Measurements from ENCODE around the gene LIF.

Gene LIF

GRCh38 chr22:30244066-30244465 is 2.5 kb downstream of the LIF start:
- Histone ChIP-seq H3K27me3 (ENCODE audit: control insufficient read depth in 2 of 2, insufficient read depth in 2 of 2, low read length in 2 of 2) (no peaks in the 10 kb centered on the region), H3K9me3 (ENCODE audit: control insufficient read depth in 2 of 2, low read length in 2 of 2) (no peaks in the 10 kb centered on the region), H3K27ac (ENCODE audit: low read depth in 2 of 2, low read length in 2 of 2) (peak overlapping the region; percentile 17 to 25)

GRCh38 chr22:30243661-30244060 is 2.9 kb downstream of the LIF start:
- H3K4me3 ChIP-seq (ENCODE audit: low read length in 2 of 2) = no peak overlapping the region
- peak overlapping the region; percentile 17 to 25 for H3K27ac ChIP-seq (ENCODE audit: low read depth in 2 of 2, low read length in 2 of 2)
- H3K36me3 ChIP-seq (ENCODE audit: control insufficient read depth in 2 of 2, insufficient read depth in 2 of 2, low read length in 2 of 2) = peaks cover 7 to 11% of the 10 kb centered on the region in 2 donors
- no peaks in the 10 kb centered on the region for H3K9me3 ChIP-seq (ENCODE audit: control insufficient read depth in 2 of 2, low read length in 2 of 2)
- peaks cover 16 to 24% of the 10 kb centered on the region in 2 donors for H3K4me1 ChIP-seq (ENCODE audit: control insufficient read depth in 2 of 2, insufficient read depth in 2 of 2, low read length in 2 of 2)
- H3K9ac ChIP-seq (ENCODE audit: low read depth in 1 of 2, low read length in 2 of 2) = no peak overlapping the region
- H3K27me3 ChIP-seq (ENCODE audit: control insufficient read depth in 2 of 2, insufficient read depth in 2 of 2, low read length in 2 of 2) = no peaks in the 10 kb centered on the region

More at GRCh38 chr22:30244066-30244465, 2.5 kb downstream of the LIF start:
- H3K36me3 ChIP-seq (ENCODE audit: control insufficient read depth in 2 of 2, insufficient read depth in 2 of 2, low read length in 2 of 2) = peaks cover 7 to 11% of the 10 kb centered on the region in 2 donors
- H3K9ac ChIP-seq (ENCODE audit: low read depth in 1 of 2, low read length in 2 of 2) = no peak overlapping the region
- peaks cover 16 to 25% of the 10 kb centered on the region in 2 donors for H3K4me1 ChIP-seq (ENCODE audit: control insufficient read depth in 2 of 2, insufficient read depth in 2 of 2, low read length in 2 of 2)
- H3K4me3 ChIP-seq (ENCODE audit: low read length in 2 of 2) = no peak overlapping the region

GRCh38 chr22:30241576-30242371 is 4.8 kb downstream of the LIF start:
- no peak overlapping the region for H3K4me3 ChIP-seq (ENCODE audit: low read length in 2 of 2)
- H3K36me3 ChIP-seq (ENCODE audit: control insufficient read depth in 2 of 2, insufficient read depth in 2 of 2, low read length in 2 of 2) = peaks cover 7 to 11% of the 10 kb centered on the region in 2 donors
- H3K9ac ChIP-seq (ENCODE audit: low read depth in 1 of 2, low read length in 2 of 2) = no peak overlapping the region
- no peak overlapping the region for H3K27ac ChIP-seq (ENCODE audit: low read depth in 2 of 2, low read length in 2 of 2)
- H3K27me3 ChIP-seq (ENCODE audit: control insufficient read depth in 2 of 2, insufficient read depth in 2 of 2, low read length in 2 of 2) = no peaks in the 10 kb centered on the region
- no peaks in the 10 kb centered on the region for H3K9me3 ChIP-seq (ENCODE audit: control insufficient read depth in 2 of 2, low read length in 2 of 2)
- H3K4me1 ChIP-seq (ENCODE audit: control insufficient read depth in 2 of 2, insufficient read depth in 2 of 2, low read length in 2 of 2) = peaks cover 4 to 9% of the 10 kb centered on the region in 2 donors

- Histone ChIP-seq H3K27ac (ENCODE audit: low read depth in 2 of 2, low read length in 2 of 2) (no peak overlapping the region), H3K9me3 (ENCODE audit: control insufficient read depth in 2 of 2, low read length in 2 of 2) (no peaks in the 10 kb centered on the region), H3K4me1 (ENCODE audit: control insufficient read depth in 2 of 2, insufficient read depth in 2 of 2, low read length in 2 of 2) (peaks cover 4 to 6% of the 10 kb centered on the region in 2 donors), H3K36me3 (ENCODE audit: control insufficient read depth in 2 of 2, insufficient read depth in 2 of 2, low read length in 2 of 2) (peaks cover 7 to 11% of the 10 kb centered on the region in 2 donors), H3K9ac (ENCODE audit: low read depth in 1 of 2, low read length in 2 of 2) (no peak overlapping the region), H3K27me3 (ENCODE audit: control insufficient read depth in 2 of 2, insufficient read depth in 2 of 2, low read length in 2 of 2) (no peaks in the 10 kb centered on the region), H3K4me3 (ENCODE audit: low read length in 2 of 2) (no peak overlapping the region)
Measured at GRCh38 chr22:30240541-30241417, 5.8 kb downstream of the LIF start.

- Histone ChIP-seq H3K27ac (ENCODE audit: low read depth in 2 of 2, low read length in 2 of 2) (no peak overlapping the region), H3K9me3 (ENCODE audit: control insufficient read depth in 2 of 2, low read length in 2 of 2) (no peaks in the 10 kb centered on the region), H3K36me3 (ENCODE audit: control insufficient read depth in 2 of 2, insufficient read depth in 2 of 2, low read length in 2 of 2) (peaks cover 7 to 11% of the 10 kb centered on the region in 2 donors), H3K27me3 (ENCODE audit: control insufficient read depth in 2 of 2, insufficient read depth in 2 of 2, low read length in 2 of 2) (no peaks in the 10 kb centered on the region), H3K4me1 (ENCODE audit: control insufficient read depth in 2 of 2, insufficient read depth in 2 of 2, low read length in 2 of 2) (peaks cover 4 to 6% of the 10 kb centered on the region in 2 donors), H3K9ac (ENCODE audit: low read depth in 1 of 2, low read length in 2 of 2) (no peak overlapping the region), H3K4me3 (ENCODE audit: low read length in 2 of 2) (no peak overlapping the region)
Measured at GRCh38 chr22:30239488-30240405, 6.8 kb downstream of the LIF start.

GRCh38 chr22:30238661-30239487 is 7.7 kb downstream of the LIF start:
- H3K4me1 ChIP-seq (ENCODE audit: control insufficient read depth in 2 of 2, insufficient read depth in 2 of 2, low read length in 2 of 2) = peaks cover 4 to 6% of the 10 kb centered on the region in 2 donors
- H3K4me3 ChIP-seq (ENCODE audit: low read length in 2 of 2) = no peak overlapping the region

GRCh38 chr22:30238136-30238535 is 8.4 kb downstream of the LIF start:
- Histone ChIP-seq H3K4me1 (ENCODE audit: control insufficient read depth in 2 of 2, insufficient read depth in 2 of 2, low read length in 2 of 2) (peaks cover 4 to 6% of the 10 kb centered on the region in 2 donors), H3K27ac (ENCODE audit: low read depth in 2 of 2, low read length in 2 of 2) (no peak overlapping the region), H3K27me3 (ENCODE audit: control insufficient read depth in 2 of 2, insufficient read depth in 2 of 2, low read length in 2 of 2) (no peaks in the 10 kb centered on the region), H3K9me3 (ENCODE audit: control insufficient read depth in 2 of 2, low read length in 2 of 2) (no peaks in the 10 kb centered on the region), H3K36me3 (ENCODE audit: control insufficient read depth in 2 of 2, insufficient read depth in 2 of 2, low read length in 2 of 2) (peaks cover 0 to 9% of the 10 kb centered on the region in 2 donors), H3K9ac (ENCODE audit: low read depth in 1 of 2, low read length in 2 of 2) (no peak overlapping the region), H3K4me3 (ENCODE audit: low read length in 2 of 2) (no peak overlapping the region)

More at GRCh38 chr22:30238661-30239487, 7.7 kb downstream of the LIF start:
- Histone ChIP-seq H3K36me3 (ENCODE audit: control insufficient read depth in 2 of 2, insufficient read depth in 2 of 2, low read length in 2 of 2) (peaks cover 3 to 11% of the 10 kb centered on the region in 2 donors), H3K27ac (ENCODE audit: low read depth in 2 of 2, low read length in 2 of 2) (no peak overlapping the region), H3K9ac (ENCODE audit: low read depth in 1 of 2, low read length in 2 of 2) (no peak overlapping the region), H3K27me3 (ENCODE audit: control insufficient read depth in 2 of 2, insufficient read depth in 2 of 2, low read length in 2 of 2) (no peaks in the 10 kb centered on the region), H3K9me3 (ENCODE audit: control insufficient read depth in 2 of 2, low read length in 2 of 2) (no peaks in the 10 kb centered on the region)

GRCh38 chr22:30236875-30237274 is 9.7 kb downstream of the LIF start:
- Histone ChIP-seq H3K27me3 (ENCODE audit: control insufficient read depth in 2 of 2, insufficient read depth in 2 of 2, low read length in 2 of 2) (no peaks in the 10 kb centered on the region), H3K27ac (ENCODE audit: low read depth in 2 of 2, low read length in 2 of 2) (no peak overlapping the region), H3K9ac (ENCODE audit: low read depth in 1 of 2, low read length in 2 of 2) (no peak overlapping the region), H3K4me1 (ENCODE audit: control insufficient read depth in 2 of 2, insufficient read depth in 2 of 2, low read length in 2 of 2) (peaks cover 4 to 6% of the 10 kb centered on the region in 2 donors), H3K36me3 (ENCODE audit: control insufficient read depth in 2 of 2, insufficient read depth in 2 of 2, low read length in 2 of 2) (no peaks in the 10 kb centered on the region), H3K9me3 (ENCODE audit: control insufficient read depth in 2 of 2, low read length in 2 of 2) (no peaks in the 10 kb centered on the region), H3K4me3 (ENCODE audit: low read length in 2 of 2) (no peak overlapping the region)

- Histone ChIP-seq H3K4me3 (ENCODE audit: low read length in 2 of 2) (no peak overlapping the region), H3K27me3 (ENCODE audit: control insufficient read depth in 2 of 2, insufficient read depth in 2 of 2, low read length in 2 of 2) (no peaks in the 10 kb centered on the region), H3K4me1 (ENCODE audit: control insufficient read depth in 2 of 2, insufficient read depth in 2 of 2, low read length in 2 of 2) (peaks cover 4 to 6% of the 10 kb centered on the region in 2 donors), H3K9ac (ENCODE audit: low read depth in 1 of 2, low read length in 2 of 2) (no peak overlapping the region), H3K27ac (ENCODE audit: low read depth in 2 of 2, low read length in 2 of 2) (no peak overlapping the region), H3K9me3 (ENCODE audit: control insufficient read depth in 2 of 2, low read length in 2 of 2) (no peaks in the 10 kb centered on the region), H3K36me3 (ENCODE audit: control insufficient read depth in 2 of 2, insufficient read depth in 2 of 2, low read length in 2 of 2) (no peaks in the 10 kb centered on the region)
Measured at GRCh38 chr22:30235687-30236170, 10.8 kb downstream of the LIF start.
